ENCODE data around the gene SF3B4.
"Not testable (repeated sequence)": the region's sequence is repeated elsewhere in the genome, so short reads cannot be mapped to it uniquely, and the experiment has no call there.

Gene SF3B4, protein sequence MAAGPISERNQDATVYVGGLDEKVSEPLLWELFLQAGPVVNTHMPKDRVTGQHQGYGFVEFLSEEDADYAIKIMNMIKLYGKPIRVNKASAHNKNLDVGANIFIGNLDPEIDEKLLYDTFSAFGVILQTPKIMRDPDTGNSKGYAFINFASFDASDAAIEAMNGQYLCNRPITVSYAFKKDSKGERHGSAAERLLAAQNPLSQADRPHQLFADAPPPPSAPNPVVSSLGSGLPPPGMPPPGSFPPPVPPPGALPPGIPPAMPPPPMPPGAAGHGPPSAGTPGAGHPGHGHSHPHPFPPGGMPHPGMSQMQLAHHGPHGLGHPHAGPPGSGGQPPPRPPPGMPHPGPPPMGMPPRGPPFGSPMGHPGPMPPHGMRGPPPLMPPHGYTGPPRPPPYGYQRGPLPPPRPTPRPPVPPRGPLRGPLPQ

DNA sequence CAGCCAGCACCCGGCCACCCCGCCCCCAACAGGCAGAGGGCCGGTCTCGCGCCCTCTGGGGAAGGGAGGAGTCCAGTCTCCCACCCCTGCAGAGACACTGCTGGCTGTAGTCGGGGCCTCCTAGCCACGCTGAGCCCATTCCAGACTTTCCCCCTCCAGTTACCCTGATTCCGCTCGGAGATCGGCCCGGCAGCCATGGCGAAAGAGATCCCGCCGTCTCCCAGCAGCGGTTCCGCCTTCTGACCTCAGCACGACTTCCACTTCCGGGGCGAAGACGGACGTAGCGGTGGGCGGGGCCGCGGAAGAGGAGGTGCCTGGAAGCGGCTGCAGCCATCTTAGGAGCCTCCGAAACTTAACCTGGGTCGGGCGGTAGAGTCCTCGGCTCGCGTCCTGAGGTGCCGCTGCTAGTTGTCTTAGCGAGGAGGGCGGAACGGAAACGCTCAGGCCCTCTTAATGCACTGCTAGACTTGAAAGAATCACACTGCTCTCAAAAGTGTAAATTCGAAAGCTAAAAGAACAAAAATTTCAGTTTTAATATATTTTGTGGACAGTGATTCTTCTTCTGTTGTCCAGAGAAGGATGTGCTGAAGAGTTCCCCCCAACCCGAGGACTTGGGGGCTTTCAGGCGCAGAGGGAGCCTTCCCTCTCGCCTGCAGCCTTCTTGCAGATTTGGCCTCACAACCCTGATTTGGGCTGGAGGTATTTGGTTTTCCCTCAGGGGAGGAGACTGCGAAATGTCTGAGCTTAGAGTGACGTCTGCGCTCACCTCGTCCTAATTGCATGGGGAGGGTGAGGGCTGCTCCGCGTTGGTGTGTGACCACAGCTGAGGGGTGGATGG lies at the start of gene SF3B4:
Gene SF3B4 (minus strand): TSS at position 241 of the 838 bp plus-strand sequence. CDS start 44 bp downstream, at position 197.
- peak; percentile 96 for DNase-seq

DNA sequence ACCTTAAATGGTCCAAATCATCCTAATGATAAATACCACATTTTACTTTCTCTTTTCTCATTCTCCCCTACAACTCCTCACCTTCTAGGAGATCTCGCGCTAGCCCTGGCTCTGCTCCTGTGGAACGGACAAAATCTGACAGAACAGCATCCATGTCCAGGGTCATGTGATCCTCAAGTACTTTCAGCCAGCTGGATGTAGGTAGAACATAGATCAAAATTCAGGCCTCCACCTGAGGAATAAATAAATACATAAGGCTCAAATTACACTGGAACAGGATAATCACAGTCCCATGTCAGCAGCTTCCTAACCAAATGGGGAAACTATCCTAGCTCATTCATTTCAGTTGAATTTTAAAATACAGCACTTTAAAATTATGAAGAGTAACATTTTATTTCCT lies 49.7 kb upstream of the SF3B4 start:
- DNase-seq: no peak

DNA sequence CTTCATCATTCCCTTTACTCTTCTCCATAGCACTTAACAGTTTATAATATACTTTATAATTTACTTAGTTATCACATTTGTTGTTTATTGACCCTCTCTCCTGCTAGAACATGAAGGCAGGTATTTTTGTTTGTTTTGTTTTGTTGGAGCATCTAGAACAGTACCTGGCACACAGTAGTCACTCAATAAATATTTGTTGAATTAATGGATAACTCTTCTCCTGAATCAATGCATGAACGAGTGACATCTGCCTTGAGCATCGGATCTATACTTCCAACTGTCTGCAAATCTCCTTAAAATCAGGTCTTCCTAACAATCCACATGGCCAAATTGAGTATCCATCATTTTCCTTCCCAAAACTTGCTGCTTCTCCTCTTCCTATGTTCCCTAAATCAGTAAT lies 44.9 kb upstream of the SF3B4 start:
- DNase-seq: no peak

DNA sequence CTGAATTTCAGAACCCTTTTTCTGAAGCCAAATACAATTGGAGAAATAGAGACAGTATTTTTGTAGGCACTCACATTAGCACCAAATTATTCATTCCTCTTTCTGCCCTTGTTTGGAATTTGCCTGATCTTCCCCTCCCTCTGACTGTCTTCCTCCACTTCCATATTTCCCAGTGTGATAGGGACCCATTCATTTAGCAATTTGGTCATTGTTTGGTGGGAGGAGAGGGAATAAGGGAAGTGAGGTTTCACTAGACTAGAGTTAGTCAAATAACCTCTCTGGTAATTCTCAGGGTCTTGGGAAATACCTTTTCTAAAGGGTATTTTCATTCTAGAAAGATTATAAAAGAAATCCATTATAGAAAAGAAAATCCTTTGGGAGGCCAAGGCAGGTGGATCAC lies 40.0 kb upstream of the SF3B4 start:
- no peak for DNase-seq

DNA sequence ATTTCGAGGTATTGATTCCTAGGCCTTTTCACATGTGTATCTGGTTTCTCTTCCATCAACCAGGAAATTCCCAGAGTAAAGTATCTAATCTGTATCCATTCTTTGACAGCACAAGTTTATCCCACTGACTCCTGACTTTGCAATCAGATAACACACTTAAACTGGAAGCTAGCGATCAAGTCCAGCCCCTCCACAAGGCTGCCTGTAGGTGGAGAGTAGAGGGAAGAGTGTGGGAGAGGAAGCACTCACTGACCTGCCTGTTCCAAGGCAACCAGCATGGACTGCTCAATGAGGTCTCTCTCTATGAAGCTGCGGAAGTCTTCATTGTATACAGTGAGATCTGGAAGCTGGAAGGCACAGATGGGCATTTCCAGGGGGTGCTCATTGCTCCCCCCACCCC lies 39.4 kb upstream of the SF3B4 start:
- no peak for DNase-seq

DNA sequence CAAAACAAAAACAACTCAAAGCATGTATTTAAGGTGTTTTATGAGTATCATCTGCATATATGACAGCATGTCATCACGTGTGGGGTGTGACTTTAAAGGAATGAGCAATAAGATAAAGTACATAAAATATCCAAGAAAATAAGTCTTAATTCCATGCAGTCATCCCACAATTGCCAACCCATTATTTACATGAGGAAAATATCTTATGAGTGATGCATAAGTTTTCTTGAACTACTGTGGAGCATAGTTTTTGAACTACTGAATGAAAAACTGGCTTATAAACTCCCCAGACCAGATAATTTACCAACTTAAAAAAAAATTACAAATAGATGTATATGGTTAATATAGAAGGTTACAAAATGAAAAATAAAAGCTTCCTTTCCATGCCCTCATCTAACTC lies 38.8 kb upstream of the SF3B4 start:
- DNase-seq: no peak

DNA sequence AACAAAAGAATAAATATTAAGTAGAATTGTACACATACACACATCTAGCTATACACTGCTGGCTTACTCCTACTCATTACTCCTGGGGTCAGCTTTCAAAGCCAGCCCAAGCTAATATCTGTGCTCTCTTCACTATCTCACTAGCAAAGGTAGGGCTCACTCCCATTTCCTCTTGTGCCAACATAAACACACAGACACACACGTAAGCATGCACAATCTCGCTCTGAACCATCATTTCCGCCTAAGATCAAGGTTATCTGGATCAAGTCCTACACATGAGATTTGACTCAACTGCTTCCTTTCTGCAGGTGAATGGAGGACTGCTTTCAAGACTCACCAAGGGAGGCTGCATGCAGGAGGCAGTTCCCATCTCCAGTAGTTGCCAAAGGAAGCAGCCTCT lies 37.8 kb upstream of the SF3B4 start:
- DNase-seq: no peak

DNA sequence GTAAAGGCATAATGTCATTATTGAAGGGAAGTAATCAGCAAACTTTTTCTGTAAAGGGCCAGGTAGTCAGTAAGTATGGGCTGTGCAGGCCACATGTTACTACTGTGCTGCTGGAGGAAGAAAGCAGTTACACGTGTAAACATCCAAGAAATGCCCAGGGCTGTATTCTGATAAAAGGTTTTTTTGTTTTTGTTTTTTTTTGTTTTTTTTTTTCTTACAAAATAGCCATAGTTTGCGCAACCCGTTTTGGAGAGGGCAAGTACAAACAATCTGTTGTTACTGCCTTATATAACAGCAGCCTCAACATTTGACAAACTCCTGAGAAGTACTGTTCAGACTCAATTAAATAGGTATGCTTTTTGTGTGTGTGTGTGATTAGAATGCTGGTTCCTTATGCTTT lies 35.8 kb upstream of the SF3B4 start:
- DNase-seq: no peak

DNA sequence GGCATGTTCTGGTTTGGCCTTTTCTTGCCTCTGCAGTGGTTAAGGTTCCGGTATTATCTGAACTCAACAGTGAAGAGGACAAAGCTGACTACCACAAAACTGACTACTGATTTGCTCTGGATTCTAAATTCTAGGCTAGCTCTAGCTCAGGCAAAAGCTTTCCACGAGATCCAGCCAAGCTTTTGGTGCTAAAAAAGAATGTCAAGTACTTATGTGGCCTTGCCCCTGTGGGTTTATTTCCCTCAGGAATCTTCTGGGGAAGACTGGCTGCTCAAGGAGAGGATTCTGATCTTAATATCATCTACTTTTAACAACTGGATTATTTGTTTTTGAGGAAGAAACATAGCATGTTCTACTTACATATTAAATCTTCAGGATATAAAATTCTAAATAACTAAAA lies 35.1 kb upstream of the SF3B4 start:
- no peak for DNase-seq

DNA sequence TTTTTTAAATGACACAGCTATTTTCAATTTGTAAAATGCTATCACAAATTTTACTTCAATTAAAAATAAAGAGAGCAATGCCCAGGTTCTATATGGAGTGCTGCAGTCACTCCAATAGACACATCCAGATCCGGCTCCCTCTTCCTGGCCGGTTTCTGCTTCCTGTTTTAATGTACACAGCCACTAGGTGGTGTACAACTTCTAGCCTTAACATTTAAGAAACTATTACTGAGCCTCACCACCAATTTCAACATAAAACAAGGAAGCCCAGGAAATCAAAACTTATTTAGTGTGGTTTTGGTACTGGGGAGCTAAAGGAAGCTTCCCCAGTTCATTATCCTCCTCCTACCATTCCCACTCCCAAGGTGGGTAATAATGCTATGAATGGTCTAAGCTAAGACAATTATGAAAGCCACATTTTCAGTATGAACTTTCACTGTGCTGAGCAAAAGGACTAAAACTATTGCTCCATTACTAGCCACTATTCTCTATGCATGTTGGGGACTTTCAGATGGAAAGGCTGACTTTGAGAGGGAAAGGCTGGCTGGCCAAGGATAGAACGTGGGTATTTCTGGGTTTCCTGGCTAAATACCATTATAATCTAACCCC lies 34.5 kb upstream of the SF3B4 start:
- DNase-seq: no peak

DNA sequence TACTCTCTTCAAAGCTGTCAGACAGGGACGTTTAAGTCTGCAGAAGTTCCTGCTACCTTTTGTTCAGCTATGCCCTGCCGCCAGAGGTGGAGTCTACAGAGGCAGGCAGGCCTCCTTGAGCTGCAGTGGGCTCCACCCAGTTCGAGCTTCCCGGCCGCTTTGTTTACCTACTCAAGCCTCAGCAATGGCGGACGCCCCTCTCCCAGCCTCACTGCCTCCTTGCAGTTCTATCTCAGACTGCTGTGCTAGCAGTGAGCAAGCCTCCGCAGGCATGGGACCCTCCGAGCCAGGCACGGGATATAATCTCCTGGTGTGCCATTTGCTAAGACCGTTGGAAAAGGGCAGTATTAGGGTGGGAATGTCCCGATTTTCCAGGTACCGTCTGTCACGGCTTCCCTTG lies 29.9 kb upstream of the SF3B4 start:
- not testable (repeated sequence) for DNase-seq

DNA sequence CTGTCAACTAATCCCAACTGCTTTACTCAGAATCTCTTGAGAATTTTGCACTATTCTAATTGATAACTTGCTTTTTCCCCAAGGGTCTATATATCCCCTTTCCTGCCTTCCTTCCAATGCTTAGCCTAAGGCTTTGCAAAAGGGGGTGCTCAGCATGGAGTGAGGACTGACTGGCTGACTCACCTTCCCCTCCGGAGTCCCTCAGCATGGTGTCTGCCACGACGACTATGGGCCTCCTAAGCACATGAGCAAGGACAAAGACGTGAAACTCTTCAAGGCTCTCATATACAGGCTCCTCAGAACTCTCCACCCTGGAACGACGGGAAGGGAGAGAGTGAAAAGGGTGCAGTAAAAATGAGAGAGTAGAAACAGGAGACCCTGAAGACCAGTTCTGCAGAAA lies 22.3 kb upstream of the SF3B4 start:
- DNase-seq: no peak

DNA sequence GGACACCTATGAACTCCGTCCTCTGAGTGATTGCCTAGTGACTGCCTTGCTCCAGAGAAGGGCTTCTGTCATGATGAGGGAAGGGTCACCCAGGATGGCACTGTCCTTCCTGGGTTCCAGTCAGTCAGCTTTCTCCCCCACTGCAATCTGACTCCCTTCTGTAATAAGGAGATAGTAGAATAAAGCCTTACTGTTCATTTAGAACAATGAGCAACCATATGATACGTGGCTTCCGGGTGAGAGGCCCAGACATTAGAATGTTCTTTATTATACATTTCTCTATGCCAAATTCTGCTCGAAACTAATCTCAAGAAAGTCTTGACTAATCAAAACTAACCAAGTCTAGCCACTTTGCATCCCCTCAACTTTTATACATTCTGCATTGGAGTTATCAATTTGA lies 17.6 kb upstream of the SF3B4 start:
- no peak for DNase-seq

DNA sequence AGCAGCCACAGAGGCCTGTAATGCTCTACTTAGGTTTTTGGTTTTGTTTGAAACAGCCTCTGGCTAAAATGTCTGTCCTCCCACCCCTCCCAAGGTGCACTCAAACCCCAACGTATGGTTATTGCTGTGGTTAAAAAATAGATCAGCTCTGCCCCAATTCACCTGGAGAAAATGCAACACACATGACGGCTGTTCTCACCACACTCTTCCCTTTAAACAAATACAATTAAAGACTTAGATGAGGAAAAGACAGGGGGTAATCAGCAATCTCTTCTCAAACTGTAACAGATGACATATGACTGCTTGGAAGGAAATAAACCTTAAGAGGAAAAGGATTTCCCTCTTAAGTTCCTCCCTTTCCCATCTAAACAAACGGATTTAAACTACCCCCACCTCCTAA lies 15.3 kb upstream of the SF3B4 start:
- DNase-seq: no peak

DNA sequence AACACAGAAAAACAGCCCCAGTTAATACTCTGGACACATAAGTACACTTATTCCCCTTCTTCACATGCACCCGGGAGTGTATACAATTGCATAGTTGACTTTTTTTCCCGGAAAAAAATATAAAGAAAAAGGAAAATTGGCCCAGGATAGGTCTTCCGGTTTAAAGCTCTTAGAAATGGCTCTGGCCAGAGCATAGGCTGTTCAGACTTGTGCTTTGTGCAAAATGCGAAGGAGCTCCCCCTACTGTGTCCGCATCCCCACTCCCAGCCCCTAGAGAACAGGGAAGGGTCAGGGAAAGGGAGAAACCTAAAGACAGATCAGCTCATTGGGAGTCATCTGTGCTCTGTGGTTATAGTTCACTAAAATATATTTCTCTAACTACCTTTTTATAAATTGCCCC lies 14.6 kb upstream of the SF3B4 start:
- DNase-seq: no peak

DNA sequence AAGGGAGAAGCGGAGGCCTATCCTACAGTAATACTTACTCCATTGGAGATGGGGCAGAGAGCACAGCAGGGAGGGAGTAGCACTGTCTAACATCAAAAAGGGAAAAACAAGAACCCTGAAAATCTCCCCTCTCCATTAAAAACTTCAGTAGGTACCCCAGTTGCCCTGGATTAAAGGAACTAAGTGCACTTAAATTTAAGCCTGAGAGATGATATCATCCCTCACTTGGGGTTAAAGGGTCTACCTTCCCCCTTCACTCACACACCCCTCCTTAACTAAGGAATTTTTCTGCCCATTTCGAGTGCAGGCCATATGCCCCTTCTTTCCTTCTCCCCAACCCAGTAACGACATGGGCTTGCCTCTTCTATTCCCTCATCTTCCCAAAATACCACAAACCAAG lies 12.8 kb upstream of the SF3B4 start:
- no peak for DNase-seq

DNA sequence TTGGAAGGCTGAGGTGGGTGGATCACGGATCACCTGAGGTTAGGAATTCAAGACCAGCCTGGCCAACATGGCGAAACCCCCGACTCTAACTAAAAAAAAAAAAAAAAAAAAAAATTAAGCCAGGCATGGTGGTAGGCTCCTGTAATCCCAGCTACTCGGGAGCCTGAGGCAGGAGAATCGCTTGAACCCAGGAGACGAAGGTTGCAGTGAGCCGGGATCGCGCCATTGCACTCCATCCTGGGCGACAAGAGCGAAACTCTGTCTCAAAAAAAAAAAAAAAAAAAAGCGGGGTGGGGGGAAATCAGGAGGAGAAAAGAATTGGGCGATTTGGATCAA lies 11.0 kb upstream of the SF3B4 start:
- DNase-seq: not testable (repeated sequence)

DNA sequence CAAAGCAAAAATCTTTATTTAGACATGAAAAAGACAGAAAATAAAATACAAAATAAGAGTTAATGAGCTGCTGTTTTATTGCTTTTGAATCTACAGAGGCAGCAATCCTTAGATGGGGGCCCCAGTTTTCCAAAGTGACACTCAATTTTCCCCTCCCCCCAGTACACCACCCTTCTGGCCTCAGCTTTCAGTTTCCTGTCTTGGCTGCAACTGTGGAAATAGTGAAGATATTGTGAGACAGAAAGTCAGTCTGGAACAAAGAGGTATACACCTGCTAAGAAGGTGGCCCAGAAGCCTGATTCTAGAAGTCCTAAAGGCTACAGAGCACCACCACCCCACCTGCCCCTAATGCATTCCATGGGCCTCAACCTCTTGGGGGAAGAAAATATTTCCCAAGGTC lies 10.2 kb upstream of the SF3B4 start:
- DNase-seq: no peak

DNA sequence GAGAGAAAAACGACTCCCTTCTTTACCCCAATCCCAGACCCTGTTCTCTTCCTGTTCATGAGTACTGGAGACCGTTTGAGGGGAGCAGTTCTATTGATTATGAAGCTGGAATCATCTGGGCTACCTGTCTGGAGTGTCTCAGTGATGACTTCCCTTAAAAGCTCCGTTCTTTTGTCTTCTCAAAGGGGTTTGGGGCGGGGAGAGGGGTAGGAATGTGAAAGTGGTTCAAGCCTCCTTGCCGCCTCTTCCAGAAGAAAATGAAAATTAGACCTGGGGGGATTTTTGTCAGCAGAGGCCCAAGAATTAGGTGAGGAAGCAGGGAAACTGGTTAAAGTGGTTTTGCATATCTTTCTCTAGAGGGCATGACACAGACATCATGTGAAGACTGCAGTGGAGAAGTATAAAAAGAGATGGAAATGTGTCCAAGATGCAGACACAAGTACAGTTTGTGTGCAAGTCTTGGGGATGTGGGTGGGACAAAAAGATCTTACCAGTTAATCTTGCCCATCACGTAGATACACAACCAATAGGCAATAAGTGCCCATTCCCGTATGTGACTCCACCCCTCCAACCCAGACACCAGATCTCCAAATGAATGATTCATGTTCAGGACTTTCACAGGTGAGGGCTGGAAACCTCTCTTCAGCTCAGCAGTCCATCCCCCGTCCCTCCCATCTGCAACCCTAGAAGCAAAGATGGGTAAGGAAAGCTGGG lies 9.5 kb upstream of the SF3B4 start:
- DNase-seq: no peak

DNA sequence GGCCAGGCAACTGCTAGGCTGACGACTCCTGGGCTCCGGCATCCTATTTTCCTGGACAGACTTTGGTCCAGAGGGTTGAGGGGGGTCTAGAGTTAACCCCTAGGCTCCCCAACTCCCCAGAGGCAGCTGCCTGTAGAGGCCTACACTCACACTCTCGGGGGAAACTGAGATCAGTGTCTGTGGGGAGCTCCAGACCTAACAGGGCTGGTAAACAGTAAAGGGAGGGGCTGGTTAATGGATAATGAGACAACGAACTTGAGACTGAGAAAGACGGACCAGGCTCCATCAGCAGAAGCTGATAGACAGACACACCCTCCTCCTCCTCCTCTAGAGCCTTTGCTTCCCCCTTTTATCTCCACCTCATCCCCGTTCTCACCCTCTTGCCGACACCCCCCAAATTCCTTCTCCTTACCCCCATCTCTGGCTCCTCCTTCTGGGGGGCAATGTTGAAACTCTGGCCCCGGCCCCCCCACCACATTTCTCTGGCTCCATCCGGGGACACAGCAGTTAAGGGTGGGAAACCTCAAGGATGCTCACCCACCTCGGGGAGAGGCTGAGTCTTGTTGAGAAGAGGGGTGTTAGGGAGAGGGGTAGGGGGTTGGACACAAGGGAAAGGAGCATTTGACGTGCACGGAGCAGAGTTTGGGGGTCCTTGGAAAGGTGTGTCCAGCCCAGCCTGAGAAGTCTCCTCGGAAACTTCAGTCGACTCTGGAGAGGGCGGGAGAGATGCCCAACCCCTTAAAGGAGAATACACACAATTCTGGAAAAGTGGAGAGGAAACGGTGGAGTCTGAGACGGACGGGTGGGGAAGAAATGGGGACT lies 8.8 kb upstream of the SF3B4 start, which contains the start of gene MTMR11:
Gene MTMR11 (minus strand): TSS at position 710 of the 822 bp plus-strand sequence. CDS start 232 bp downstream, at position 478.
- peak; percentile 76 for DNase-seq

DNA sequence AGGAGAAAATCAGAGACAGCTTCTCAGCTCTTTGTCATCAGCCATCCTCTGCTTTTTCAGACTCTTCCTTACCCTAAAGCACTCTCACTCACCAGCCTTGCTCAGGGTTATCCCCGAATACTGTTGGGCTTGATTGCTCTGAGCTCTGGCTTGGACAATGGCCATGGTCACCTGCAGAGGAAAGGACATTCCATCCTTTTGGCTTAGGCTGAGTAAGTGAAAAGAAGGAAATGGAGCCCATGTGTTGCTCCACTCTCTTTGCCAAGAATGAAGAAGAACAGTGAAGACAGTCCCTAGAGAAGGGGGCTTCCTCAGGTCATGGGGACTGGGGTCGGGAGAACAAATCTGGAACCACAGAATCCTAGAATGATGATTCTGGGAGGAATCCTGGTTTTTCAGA lies 6.8 kb upstream of the SF3B4 start:
- no peak for DNase-seq

DNA sequence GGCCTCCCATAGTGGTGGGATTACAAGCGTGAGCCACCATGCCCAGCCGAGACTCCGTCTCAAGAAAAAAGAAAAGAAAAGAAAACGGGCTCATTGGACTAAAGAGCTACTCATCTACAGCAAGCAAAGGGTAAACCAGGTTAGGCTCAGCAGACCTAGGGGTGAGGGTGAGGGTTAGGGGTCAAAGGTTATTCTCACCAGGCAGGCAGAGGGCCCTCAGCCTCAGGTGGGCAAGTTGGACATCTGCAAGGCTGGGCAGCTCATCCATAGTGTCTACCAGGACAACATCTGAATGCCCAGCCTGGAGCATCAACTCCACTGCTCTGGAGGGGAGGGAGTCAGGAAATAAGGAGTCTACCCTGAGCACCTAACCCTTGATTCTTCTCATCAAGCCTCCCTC lies 5.6 kb upstream of the SF3B4 start:
- no peak for DNase-seq
